GM12875 (cell line): ENCODE measurements around the gene ITGA11.
A peak's percentile ranks its signal among the peaks of the same experiment; 100 is the strongest.

Source experiments
- H3K4me3 ChIP-seq: one replicate; pipeline ENCODE4 v1.5.1; 2011; ENCODE audit warnings: low read depth, low read length, control low read depth
- TF ChIP-seq, protein P1 (sequence below): IDR thresholded peaks from 2 replicates; pipeline ENCODE4 v1.5.1; 2011; ENCODE audit warnings: low read depth, mild to moderate bottlenecking, control low read depth, inconsistent platforms, low read length, moderate library complexity, borderline replicate concordance; ENCODE audit not compliant: insufficient read depth

Gene ITGA11

DNA sequence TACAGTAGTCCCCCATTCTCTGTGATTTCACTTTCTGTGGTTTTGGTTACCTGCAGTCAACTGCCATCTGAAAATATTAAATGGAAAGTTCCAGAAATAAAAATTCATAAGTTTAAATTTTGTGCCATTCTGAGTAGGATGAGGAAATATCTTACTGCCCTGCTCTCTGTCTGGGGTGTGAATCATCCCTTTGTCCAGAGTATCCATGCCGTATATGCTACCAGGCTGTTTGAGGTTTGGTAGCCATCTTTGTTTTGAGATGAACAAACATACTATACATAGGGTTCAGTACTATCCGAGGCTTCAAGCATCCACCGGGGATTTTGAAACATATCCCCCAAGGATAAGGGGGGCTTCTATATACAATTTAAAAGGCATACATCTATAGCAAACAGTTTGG, 170.7 kb downstream of the ITGA11 start:
- H3K4me3 ChIP-seq = no peak overlapping the region
- TF ChIP-seq, protein P1, sequence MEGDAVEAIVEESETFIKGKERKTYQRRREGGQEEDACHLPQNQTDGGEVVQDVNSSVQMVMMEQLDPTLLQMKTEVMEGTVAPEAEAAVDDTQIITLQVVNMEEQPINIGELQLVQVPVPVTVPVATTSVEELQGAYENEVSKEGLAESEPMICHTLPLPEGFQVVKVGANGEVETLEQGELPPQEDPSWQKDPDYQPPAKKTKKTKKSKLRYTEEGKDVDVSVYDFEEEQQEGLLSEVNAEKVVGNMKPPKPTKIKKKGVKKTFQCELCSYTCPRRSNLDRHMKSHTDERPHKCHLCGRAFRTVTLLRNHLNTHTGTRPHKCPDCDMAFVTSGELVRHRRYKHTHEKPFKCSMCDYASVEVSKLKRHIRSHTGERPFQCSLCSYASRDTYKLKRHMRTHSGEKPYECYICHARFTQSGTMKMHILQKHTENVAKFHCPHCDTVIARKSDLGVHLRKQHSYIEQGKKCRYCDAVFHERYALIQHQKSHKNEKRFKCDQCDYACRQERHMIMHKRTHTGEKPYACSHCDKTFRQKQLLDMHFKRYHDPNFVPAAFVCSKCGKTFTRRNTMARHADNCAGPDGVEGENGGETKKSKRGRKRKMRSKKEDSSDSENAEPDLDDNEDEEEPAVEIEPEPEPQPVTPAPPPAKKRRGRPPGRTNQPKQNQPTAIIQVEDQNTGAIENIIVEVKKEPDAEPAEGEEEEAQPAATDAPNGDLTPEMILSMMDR = no peak

DNA sequence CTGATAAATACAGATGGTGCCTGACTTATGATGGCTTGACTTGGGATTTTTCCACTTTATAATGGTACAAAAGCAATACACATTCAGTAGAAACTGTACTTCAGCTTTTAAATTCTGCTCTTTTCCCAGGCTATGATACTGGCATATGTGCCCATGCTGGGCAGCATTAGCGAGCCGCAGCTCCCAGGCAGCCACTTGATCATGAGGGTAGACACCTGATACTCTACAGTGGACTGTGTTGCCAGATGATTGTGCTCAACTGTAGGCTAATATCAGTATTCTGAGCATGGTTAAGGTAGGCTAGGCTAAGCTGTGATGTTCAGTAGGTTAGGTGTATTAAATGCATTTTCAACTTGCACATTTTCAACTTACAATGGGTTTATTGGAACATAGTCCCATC, 172.1 kb downstream of the ITGA11 start:
- TF ChIP-seq, protein P1 = no peak
- no peak overlapping the region for H3K4me3 ChIP-seq

DNA sequence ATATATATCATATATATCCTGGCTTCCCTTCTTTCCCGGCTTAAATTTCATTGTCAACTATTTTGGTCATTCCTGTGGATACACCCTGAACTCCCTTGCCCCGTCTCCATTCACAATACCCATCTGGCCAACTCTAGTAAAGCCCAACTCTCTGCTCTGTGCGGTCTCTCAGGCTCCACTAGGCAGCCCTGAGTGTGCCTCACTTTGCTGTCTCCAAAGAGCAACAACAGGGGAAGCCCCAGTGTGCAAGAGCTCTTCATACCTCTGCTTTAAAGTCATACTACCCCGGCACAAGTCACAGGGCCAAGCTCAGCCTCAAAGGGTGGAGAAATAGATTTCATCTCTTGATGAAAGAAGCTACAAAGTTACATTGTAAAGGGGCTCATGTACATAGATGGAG, 173.3 kb downstream of the ITGA11 start:
- H3K4me3 ChIP-seq = no peak overlapping the region
- TF ChIP-seq, protein P1 = no peak

DNA sequence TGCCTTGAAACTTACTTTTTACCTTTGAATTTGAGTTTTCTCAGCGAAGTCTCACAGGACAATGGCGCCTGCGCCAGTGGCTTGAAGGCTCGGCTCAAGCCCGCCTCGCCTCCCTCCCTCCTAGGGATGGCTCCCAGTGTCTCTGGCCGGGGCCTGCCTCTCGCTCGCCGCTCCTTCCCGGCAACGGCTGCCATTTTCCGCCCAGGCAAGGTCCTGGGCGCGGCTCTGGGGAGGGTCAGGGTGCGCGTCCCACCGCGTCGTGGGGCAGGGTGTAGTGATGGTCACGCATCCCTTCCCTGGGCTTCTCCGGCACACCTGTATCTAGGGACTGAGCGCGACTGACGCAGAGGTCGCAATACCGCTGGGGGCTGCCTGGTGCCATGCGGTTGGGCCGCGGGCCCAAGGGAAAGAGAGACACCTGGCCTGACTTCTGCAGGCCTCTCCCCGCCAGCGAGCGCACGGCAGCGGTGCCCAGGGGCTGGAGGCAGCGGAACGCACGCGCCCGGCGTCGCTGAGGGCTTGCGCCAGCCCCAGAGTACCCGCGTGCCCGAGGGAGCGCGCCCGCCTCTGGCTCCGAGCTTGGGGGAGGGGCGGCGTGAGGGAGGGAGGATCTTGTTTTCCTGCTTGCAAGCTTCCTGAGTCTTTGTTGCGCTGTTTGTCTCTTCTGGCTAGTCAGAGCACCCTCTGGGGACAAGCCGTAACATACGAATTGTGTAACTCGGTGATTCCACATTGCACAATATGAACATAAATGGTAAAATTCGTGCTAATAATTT, 175.1 kb downstream of the ITGA11 start:
- TF ChIP-seq, protein P1 = no peak
- H3K4me3 ChIP-seq = peak overlapping the region; percentile 42

DNA sequence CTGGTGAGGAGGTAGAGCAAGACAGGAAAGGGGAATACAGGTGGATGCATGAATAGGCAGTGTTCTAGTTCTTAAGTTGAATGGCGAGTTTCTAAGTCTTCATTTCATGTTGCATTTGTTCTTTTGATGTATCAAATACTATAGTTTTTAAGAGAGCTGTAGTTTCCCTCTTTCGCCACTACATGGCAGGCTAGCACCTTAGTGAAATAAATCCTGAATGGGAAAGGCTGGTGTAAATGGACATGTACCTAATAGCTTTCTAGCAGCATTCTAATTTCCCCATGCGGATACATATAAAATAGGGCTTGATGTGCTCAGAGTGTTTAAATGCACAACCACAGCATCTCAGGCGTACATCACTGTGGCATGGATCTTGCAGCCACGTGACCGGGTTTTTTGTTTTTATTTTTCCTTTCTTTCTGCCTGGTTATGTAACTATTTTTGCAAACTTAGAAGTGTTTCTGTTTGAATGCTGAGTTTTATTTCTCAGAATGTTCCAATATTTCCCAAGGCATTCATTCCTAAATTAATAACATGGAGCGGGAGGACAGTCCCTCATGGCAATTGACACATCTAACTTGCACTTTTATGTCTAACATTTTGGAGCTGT, 178.9 kb downstream of the ITGA11 start:
- no peak overlapping the region for H3K4me3 ChIP-seq
- TF ChIP-seq, protein P1 = peak; percentile 74

DNA sequence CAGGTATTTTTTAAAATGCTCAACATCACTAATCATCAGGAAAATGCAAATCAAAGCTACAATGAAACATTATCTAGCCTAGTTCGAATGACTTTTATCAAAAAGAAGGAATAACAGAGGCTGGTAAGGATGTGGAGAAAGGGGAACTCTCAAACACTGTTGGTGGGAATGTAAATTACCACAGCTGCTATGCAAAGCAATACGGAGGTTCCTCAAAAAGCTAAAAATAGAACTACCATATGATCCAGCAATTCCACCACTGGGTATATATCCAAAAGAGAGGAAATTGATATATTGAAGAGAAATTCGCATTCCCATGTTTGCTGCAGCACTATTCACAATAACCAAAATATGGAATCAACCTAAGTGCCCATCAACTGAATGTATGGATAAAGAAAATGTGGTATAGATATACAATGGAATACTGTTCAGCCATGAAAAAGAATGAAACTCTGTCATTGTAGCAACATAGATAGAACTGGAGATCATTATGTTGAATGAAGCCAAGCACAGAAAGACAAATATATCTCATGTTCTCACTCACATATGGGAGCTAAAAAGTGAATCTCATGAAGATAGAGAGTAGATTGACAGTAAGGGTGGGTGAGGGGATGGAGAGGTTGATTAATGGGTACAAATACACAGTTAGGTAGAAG, 182.8 kb downstream of the ITGA11 start:
- TF ChIP-seq, protein P1 = no peak

More for the DNA sequence above, 182.8 kb downstream of the ITGA11 start:
- no peak overlapping the region for H3K4me3 ChIP-seq
